Measurements from ENCODE around the gene MSH3.

Gene MSH3

DNA sequence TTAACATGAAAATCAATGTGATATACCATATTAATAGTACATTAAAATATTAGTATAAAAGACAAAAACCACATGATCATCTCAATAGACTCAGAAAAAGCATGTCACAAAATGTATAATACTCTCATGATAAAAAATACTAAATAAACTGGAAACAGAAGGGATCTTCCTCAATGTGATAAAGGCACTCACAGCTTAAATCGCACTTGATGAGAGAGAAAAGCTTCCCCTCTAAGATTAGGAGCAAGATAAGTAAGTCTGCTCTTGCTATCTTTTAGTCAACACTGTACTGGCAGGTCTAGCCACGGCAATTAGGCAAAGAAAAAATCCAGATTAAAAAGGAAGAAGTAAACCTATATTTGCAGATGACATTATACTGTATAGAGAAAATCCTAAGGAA lies 21.8 kb upstream of the MSH3 start:
- no peak for TF ChIP-seq GATA2 (IDR thresholded peaks at IDR 0.05; ENCODE audit: low read depth, low read length)
- peak; percentile 30; the same call in 1 of the 2 replicates for TF ChIP-seq GATA3 (IDR thresholded peaks at IDR 0.05; ENCODE audit: low read depth, low read length)

GRCh38 chr5:80634193-80634592 lies 20.3 kb upstream of the MSH3 start:
- no peak for TF ChIP-seq GATA3 (IDR thresholded peaks at IDR 0.05; ENCODE audit: low read depth, low read length)
- TF ChIP-seq GATA2 (IDR thresholded peaks at IDR 0.05; ENCODE audit: low read depth, low read length) = no peak

DNA sequence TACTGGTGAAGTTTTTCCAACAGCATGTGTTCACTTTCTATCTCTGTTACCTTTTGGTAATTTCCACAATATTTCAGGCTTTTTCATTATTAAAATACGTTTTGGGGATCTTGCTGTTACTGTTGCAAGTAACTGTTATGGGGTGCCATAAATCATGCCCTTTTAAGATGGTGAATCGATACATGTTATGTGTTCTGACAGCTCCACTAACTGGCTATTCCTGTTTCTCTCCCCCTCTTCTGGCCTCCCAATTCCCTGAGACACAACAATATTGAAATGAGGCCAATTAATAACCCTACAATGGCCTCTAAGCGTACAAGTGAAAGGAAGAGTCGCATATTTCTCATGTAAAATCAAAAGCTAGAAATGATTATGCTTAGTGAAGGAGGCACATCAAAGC lies 13.1 kb upstream of the MSH3 start:
- TF ChIP-seq GATA2 (IDR thresholded peaks at IDR 0.05; ENCODE audit: low read depth, low read length) (no peak), GATA3 (IDR thresholded peaks at IDR 0.05; ENCODE audit: low read depth, low read length) (no peak)

DNA sequence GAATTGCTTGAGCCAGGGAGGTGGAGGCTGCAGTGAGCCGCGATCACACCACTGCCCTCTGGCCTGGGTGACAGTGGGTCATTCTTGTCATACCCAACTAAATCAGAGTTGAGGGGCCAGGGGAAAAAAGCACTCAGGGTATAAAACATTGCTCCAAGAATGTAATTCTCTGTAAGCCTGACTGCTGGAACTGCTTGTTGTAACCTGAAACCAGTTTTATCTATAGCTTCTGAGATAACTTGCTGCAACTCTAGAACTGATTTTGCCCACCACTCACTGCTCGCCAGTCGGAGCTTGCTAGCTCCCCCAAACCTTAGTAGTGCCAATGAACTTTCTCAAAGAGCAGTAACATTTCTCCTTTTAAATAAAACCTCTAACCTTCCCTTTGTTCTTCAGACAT lies 9.6 kb upstream of the MSH3 start:
- TF ChIP-seq GATA3 (IDR thresholded peaks at IDR 0.05; ENCODE audit: low read depth, low read length) (no peak), GATA2 (IDR thresholded peaks at IDR 0.05; ENCODE audit: low read depth, low read length) (no peak)

DNA sequence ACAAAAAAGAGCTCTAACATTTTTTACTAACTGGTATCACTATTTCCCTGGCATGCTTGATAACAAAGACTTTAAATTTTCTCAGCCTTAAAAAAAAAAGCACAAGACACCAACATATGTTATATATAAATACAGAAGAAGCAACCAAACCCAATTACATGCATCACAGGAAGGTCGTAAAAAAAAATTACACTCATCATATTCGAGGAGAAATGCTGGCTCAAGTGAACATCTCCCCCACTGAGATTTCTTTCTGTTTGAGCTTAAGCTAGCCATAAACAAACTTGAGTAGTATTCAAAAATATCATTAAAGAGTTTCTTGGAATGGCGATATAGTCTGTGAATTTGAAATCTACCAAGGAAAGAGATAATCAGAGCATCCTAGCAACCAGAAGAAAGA lies 7.5 kb upstream of the MSH3 start:
- TF ChIP-seq GATA3 (IDR thresholded peaks at IDR 0.05; ENCODE audit: low read depth, low read length) (no peak), GATA2 (IDR thresholded peaks at IDR 0.05; ENCODE audit: low read depth, low read length) (no peak)

DNA sequence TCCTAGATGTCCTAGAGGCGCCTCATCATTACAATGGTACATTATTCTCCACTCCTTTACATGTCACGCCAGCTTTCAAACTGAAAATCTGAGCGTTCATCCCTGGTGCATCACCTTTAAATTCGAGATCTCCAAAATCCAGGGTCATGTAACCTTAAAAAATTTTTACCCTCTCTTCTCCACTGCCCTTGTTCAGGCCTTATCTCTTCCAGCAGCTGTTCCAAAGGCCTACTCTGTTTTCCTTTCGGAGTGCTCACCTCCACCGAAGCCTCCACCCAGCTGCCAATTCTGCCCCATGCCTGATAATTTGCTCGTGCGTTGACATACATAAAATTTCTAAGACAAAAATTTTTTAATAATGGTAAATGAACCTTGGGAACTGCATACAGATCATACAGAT lies 950 bp upstream of the MSH3 start:
- TF ChIP-seq GATA3 (IDR thresholded peaks at IDR 0.05; ENCODE audit: low read depth, low read length) (no peak), GATA2 (IDR thresholded peaks at IDR 0.05; ENCODE audit: low read depth, low read length) (no peak)

DNA sequence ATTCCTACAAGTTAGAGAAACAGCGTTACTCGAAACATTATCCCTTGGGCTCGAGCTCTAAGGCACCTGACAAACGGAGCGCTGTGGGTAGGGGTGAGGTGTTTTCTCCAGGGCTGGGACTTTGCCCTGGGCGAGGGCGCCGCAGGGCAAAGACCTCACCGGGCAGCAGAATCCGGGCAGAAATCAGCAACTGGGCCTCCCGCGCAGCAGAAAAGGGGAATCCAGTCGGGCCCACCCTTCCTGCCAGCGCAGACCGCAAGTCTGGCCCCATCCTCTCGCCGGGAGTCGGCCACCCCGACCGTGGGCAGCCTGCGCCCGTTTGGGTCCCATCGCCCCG lies 430 bp upstream of the MSH3 start:
- TF ChIP-seq GATA2 (IDR thresholded peaks at IDR 0.05; ENCODE audit: low read depth, low read length) (no peak), GATA3 (IDR thresholded peaks at IDR 0.05; ENCODE audit: low read depth, low read length) (no peak)

- TF ChIP-seq GATA2 (IDR thresholded peaks at IDR 0.05; ENCODE audit: low read depth, low read length) (no peak), GATA3 (IDR thresholded peaks at IDR 0.05; ENCODE audit: low read depth, low read length) (no peak)
Measured at GRCh38 chr5:80655231-80655774, 851 bp downstream of the MSH3 start.

- TF ChIP-seq GATA3 (IDR thresholded peaks at IDR 0.05; ENCODE audit: low read depth, low read length) = no peak
- no peak for TF ChIP-seq GATA2 (IDR thresholded peaks at IDR 0.05; ENCODE audit: low read depth, low read length)
Measured at GRCh38 chr5:80656425-80656824, 2.0 kb downstream of the MSH3 start.

DNA sequence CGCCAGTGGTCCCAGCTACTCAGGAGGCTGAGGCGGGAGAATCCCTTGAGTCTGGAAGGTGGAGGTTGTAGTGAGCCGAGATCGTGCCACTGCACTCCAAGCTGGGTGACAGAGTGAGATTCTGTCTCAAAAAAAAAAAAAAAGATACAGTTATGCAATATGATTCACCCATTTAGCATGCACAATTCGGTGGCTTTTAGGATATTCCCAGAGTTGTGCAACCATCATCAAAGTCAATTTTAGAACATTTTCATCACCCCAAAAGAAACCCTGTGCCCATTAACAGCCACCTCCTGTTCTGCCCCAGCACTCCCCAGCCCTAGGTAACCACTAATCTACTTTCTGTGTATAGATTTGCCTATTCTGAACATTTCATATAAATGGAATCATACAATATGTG lies 4.7 kb downstream of the MSH3 start:
- no peak for TF ChIP-seq GATA3 (IDR thresholded peaks at IDR 0.05; ENCODE audit: low read depth, low read length)
- no peak for TF ChIP-seq GATA2 (IDR thresholded peaks at IDR 0.05; ENCODE audit: low read depth, low read length)

DNA sequence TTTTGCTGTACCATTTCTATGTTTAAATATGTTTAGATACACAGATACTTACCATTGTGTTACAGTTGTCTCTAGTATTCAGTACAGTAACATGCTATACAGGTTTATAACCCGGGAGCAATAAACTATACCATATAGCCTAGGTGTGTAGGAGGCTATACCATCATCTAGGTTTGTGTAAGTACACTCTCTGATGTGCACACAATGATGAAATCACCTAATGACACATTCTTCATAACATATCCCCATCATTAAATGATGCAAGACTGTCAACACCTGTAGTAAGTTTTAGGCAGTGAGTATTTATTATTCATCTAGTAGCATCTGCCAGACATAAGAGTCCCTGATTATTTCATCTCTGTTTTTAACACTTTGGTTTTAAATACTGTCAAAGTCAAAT lies 7.7 kb downstream of the MSH3 start:
- TF ChIP-seq GATA2 (IDR thresholded peaks at IDR 0.05; ENCODE audit: low read depth, low read length) (no peak), GATA3 (IDR thresholded peaks at IDR 0.05; ENCODE audit: low read depth, low read length) (no peak)

DNA sequence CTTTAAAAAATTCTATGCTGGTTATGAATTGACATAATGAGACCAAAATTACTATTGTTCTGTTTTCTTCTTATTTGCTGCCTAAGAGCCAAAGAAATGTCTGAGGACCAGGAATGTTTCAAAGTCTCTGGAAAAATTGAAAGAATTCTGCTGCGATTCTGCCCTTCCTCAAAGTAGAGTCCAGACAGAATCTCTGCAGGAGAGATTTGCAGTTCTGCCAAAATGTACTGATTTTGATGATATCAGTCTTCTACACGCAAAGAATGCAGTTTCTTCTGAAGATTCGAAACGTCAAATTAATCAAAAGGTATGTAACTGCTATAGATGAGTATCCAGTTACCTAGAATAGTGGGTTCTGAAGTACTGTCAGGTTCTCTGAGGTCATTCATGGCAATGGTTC lies 10.6 kb downstream of the MSH3 start:
- TF ChIP-seq GATA3 (IDR thresholded peaks at IDR 0.05; ENCODE audit: low read depth, low read length) = no peak
- TF ChIP-seq GATA2 (IDR thresholded peaks at IDR 0.05; ENCODE audit: low read depth, low read length) = no peak

- TF ChIP-seq GATA3 (IDR thresholded peaks at IDR 0.05; ENCODE audit: low read depth, low read length) (no peak), GATA2 (IDR thresholded peaks at IDR 0.05; ENCODE audit: low read depth, low read length) (no peak)
Measured at GRCh38 chr5:80667384-80667783, 12.9 kb downstream of the MSH3 start.

DNA sequence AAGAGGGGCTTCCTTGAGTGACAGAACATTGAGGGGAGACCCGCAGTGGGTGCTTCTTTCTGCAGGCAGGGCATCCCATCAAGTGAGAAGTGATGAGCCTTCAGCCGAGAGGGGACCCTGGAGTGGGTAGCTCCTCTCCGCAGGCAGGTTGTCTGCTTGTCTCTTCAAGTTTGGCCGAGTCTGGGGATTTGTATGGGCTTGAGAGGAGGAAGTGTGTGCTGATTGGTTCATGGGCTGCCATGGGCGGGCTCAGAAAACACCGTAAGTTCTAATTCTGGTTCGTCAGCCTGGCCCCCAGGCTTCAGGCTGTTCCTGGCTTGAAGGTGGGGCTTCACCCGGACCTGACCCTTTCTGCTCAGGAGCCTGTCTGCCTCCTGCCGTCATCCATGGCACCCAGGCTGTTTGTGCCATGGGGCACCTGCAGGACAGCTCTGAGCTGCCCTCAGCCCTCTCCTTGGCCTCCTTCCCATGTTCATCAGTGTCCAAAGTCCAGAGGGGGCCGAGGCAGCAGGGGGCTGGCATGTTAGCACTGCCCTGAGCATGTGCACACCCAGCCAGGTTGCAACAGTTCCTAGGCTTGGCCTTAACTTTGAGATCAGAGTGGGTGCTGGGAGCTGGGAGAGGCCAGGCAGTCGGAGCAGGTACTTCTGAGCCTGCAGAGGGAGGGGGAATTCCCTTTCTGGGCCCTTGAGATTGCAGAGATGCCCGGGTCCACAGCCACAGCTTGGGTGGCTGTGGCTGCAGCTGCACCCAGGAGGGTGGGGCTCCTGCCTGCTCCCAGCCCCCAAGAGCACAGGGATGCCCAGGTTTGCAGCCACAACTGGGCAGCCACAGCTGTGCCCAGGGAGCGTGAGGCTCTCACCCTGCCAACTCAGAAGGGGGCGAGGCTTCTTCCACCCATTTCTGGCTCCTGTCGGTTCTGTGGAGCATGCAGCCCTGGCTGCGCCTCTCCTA lies 13.8 kb downstream of the MSH3 start:
- TF ChIP-seq GATA2 (IDR thresholded peaks at IDR 0.05; ENCODE audit: low read depth, low read length) = no peak
- no peak for TF ChIP-seq GATA3 (IDR thresholded peaks at IDR 0.05; ENCODE audit: low read depth, low read length)

DNA sequence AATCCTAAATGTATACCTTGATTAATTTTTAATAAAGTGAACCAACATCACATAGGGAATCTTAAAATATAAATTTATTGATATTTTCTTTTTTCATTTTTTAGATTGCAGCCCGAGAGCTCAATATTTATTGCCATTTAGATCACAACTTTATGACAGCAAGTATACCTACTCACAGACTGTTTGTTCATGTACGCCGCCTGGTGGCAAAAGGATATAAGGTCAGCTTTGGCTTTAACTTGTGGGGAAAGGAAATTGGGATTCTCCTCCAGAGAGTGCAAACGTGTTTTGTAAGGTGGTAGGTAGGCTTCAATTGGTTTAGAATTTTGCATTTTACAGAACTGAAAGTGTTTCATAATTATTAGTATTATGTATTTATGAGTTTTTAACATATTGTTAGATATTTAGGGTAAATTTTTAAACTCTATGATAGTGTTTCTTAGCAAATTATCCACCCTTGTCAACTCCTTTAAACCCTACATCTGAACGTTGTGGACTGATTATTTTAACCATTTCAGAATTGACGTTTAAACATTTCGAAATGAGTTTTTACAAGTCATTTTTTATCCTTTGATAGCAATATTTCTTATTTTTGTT lies 17.8 kb downstream of the MSH3 start:
- TF ChIP-seq GATA2 (IDR thresholded peaks at IDR 0.05; ENCODE audit: low read depth, low read length) (no peak), GATA3 (IDR thresholded peaks at IDR 0.05; ENCODE audit: low read depth, low read length) (no peak)
